Thyroid gland (tissue), 4 donors: ENCODE results near the gene GUCY2C. TPM values are rescaled to one million over a fixed set of nuclear protein-coding genes. Genes with fewer than 3 reads are reported as not detected.

Experiments used
- DNase-seq, 2 donors: peaks; one replicate each; pipeline ENCODE4 v3.0.0-alpha.2; 2019
- H3K27ac ChIP-seq, 3 donors: fragments of 200-600 bp; sonication (generic); 1 replicate in 2 of 3; 2 replicates in 1 of 3; pipeline ENCODE4 v1.5.1; 2016 to 2019; ENCODE audit warnings: mild to moderate bottlenecking in 1 of 3, moderate library complexity in 1 of 3
- H3K27me3 ChIP-seq: fragments of 200-600 bp; sonication (generic); one replicate; pipeline ENCODE4 v1.5.1; 2019
- H3K36me3 ChIP-seq, 2 donors: fragments of 200-600 bp; sonication (generic); one replicate each; pipeline ENCODE4 v1.5.1; 2016 to 2019
- H3K4me1 ChIP-seq, 2 donors: fragments of 200-600 bp; sonication (generic); one replicate each; pipeline ENCODE4 v1.5.1; 2017 to 2019
- H3K4me3 ChIP-seq, 3 donors: fragments of 200-600 bp; sonication (generic); replicated peaks in 1 of 3; 1 replicate in 2 of 3; 2 replicates in 1 of 3; pipeline ENCODE4 v1.5.1; 2016; ENCODE audit warnings: mild to moderate bottlenecking in 1 of 3
- H3K9me3 ChIP-seq: fragments of 200-600 bp; sonication (generic); one replicate; pipeline ENCODE4 v1.5.1; 2017
- CTCF ChIP-seq, 6 experiments: fragments of 200-600 bp in 3 of 6; fragments of 450-650 bp in 3 of 6; sonication (generic) in 3 of 6; IDR thresholded peaks; one replicate each; pipeline ENCODE4 v1.5.1; 2016 to 2019; ENCODE audit warnings: antibody characterized with exemption in 6 of 6, mild to moderate bottlenecking in 2 of 6, inconsistent platforms in 1 of 6, moderate library complexity in 1 of 6
- POLR2A ChIP-seq, 2 donors: fragments of 450-650 bp; IDR thresholded peaks; one replicate each; pipeline ENCODE4 v1.6.1; 2017; ENCODE audit warnings: antibody characterized with exemption in 2 of 2, mild to moderate bottlenecking in 2 of 2, moderate library complexity in 1 of 2
- WGBS, 2 donors: methylation state at CpG; one replicate each; pipeline ENCODE4 v1.1.5; 2017; 5-methylcytosine and 5-hydroxymethylcytosine counted together
- intact Hi-C: fragments of 100-400 bp; cut with DNase I; formaldehyde crosslinking; loops from one replicate; pipeline ENCODE4 v1.15.1; 2023
- total RNA-seq, 4 donors: library from RNA; depleted of rRNA; stranded (reverse); fragments of >200 nt; gene quantifications; one replicate each; pipeline ENCODE4 v1.2.3, GENCODE V29; 2016

The GUCY2C gene
- total RNA-seq, 4 donors from 2014 or later = not detected

DNA sequence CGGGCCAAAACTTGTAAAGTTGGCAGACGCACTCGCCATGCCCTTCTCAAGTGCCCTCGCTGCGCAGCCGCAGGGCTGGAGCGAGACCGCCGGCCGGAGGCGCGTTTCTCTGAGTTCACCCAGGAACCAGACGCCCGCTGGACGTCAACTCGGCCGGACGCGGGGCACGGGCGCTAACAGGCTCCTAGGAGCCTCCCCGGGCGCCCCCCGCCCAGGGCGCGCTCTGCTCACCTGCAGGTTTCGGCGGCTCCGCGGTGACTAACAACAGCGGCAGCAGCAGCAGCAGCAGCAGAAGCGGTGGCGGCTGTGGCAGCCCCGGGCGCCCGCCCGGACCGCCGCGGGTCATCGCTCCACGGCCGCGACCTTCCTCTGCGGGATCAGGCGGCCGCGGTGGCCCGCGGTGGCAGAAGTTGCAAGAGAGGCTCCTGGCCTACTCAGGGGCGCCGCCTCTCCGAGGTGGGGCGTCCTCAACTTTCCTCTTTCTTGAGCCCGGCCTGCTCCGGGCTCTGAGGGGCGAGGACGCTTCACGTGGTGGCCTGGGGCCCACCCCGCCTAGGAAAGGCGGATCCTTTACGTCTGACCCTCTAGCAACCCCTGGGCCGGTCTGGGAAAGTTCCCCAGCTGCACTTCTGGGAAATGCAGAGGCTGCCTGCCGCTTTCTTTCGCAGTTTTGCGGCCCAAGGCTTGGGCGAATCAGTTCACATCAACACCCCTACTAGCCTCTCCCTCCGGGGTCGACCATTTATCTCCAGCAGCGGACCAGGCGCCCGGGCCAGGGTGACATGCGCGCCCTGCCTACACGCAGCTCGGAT, 128.8 kb downstream of the GUCY2C start, which contains the start of gene PLBD1:
TSS of gene PLBD1 (minus strand) at position 533 of the 812 bp plus-strand sequence. CDS start at position 346, 187 bp downstream.
- H3K27ac ChIP-seq = peak within 1 kb of the TSS; percentile 34 to 77 (median 64)
- intact Hi-C loops = no loop called here
- no peaks in the 10 kb centered on the region for H3K27me3 ChIP-seq
- H3K36me3 ChIP-seq = no peaks in the 10 kb centered on the region
- no peaks in the 10 kb centered on the region for H3K9me3 ChIP-seq
- H3K4me3 ChIP-seq = peak within 1 kb of the TSS; percentile 24 to 58 (median 38)
- whole genome bisulfite sequencing, 2 donors = 12% methylated on average over 28 to 30 of the region's 76 CpGs
- H3K4me1 ChIP-seq = peaks cover 4 to 6% of the 10 kb centered on the region in 2 donors
- TF ChIP-seq POLR2A (IDR thresholded peaks at IDR 0.05) = peak in 1 of 2 donors; percentile 70
- no peak for TF ChIP-seq CTCF (IDR thresholded peaks at IDR 0.05)
- DNase-seq = peak; percentile 84 to 89

DNA sequence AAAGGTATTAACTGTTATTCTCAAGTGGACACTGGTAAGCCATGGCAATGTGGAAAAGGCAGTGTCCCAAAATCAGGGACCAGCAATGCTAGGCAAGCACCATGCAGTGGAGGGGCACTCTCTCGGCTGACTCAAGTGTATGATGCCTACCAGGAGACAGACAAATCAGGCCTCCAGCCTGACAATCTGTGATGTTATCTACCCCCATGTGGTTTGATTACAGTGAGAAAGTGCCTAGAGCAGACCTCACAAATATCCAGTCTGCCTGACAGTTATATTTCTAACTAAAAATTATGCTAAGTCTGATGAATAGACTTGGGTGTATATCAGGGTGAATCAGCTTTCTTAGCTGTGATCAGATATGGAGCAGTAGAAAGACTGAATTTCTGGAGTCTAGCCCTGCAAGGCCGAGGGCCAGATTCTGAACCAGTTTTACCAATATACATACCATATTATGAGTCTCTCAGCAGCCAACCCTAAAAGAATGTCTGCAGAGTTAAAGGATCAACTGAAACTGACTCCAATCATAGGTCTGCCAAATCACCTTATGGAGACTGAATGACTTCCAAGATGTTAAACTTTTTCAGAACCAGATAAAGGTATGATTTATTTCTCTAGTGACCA, 132.0 kb downstream of the GUCY2C start:
- WGBS, 2 donors = 77 to 89% methylated on average over 2 of the region's 2 CpGs
- Histone ChIP-seq H3K27ac (no peak overlapping the region), H3K9me3 (no peaks in the 10 kb centered on the region), H3K4me3 (no peak overlapping the region), H3K27me3 (no peaks in the 10 kb centered on the region), H3K36me3 (no peaks in the 10 kb centered on the region), H3K4me1 (peaks cover 4 to 6% of the 10 kb centered on the region in 2 donors)
- intact Hi-C loops = no loop called here
- no peak for DNase-seq
- no peak for TF ChIP-seq CTCF (IDR thresholded peaks at IDR 0.05)
- no peak for TF ChIP-seq POLR2A (IDR thresholded peaks at IDR 0.05)

GRCh38 chr12:14563046-14563445, 133.4 kb downstream of the GUCY2C start:
- Histone ChIP-seq H3K9me3 (no peaks in the 10 kb centered on the region), H3K4me1 (peaks cover 3 to 4% of the 10 kb centered on the region in 2 donors), H3K4me3 (no peak overlapping the region), H3K27ac (no peak overlapping the region), H3K36me3 (no peaks in the 10 kb centered on the region), H3K27me3 (no peaks in the 10 kb centered on the region)
- TF ChIP-seq POLR2A (IDR thresholded peaks at IDR 0.05) (no peak), CTCF (IDR thresholded peaks at IDR 0.05) (no peak)
- no peak for DNase-seq
- intact Hi-C loops = no loop called here
- WGBS, 2 donors = 76 to 81% methylated on average over 4 of the region's 4 CpGs

Other genes with a start within 250 kb of the GUCY2C start
- gene PLBD1, start 128.7 kb downstream of the GUCY2C start, total RNA-seq = 10 to 100 TPM in 2 of 4 donors, 1 to 10 TPM in 2; 5.1 to 14.5 (median 10.6) TPM
- 10 to 100 TPM; 23.3 to 34.7 (median 29.6) TPM for gene WBP11, start 106.9 kb upstream of the GUCY2C start, total RNA-seq
- gene C12orf60, start 107.1 kb upstream of the GUCY2C start, total RNA-seq = 1 to 10 TPM in 1 of 4 donors, under 1 TPM in 3; 0.33 to 2.5 (median 0.73) TPM
- gene SMCO3, start 117.6 kb upstream of the GUCY2C start, total RNA-seq = 1 to 10 TPM in 1 of 4 donors, under 1 TPM in 2, not detected in 1; 0.83 to 1.3 (median 0.89) TPM
- gene ART4, start 146.9 kb upstream of the GUCY2C start, total RNA-seq = 10 to 100 TPM in 2 of 4 donors, 1 to 10 TPM in 2; 5.5 to 26.5 (median 10.8) TPM
- gene MGP, start 189.3 kb upstream of the GUCY2C start, total RNA-seq = 1,000 to 10,000 TPM in 1 of 4 donors, 100 to 1,000 TPM in 3; 319 to 1,014 (median 397) TPM
- 10 to 100 TPM in 1 of 4 donors, 1 to 10 TPM in 1, under 1 TPM in 1, not detected in 1; 0.88 to 24.3 (median 5.0) TPM for gene ERP27, start 241.9 kb upstream of the GUCY2C start, total RNA-seq